Adipocyte (in vitro differentiated cells): ENCODE results near the gene DTNBP1.

Experiments used
- DNase-seq: peaks from one replicate; pipeline ENCODE4 v3.0.0-alpha.2; 2015; ENCODE audit warnings: low read depth
- H3K27me3 ChIP-seq: replicated peaks from 2 replicates; pipeline ENCODE4 v1.7.0; 2013; ENCODE audit warnings: mild to moderate bottlenecking, low read length, moderate library complexity; ENCODE audit not compliant: control insufficient read depth, insufficient read depth
- H3K36me3 ChIP-seq: 2 replicates; pipeline ENCODE4 v1.7.0; 2013; ENCODE audit warnings: low read length, mild to moderate bottlenecking, moderate library complexity; ENCODE audit not compliant: control insufficient read depth, insufficient read depth, severe bottlenecking
- H3K4me1 ChIP-seq: 2 replicates; pipeline ENCODE4 v1.7.0; 2013; ENCODE audit warnings: mild to moderate bottlenecking, low read length, moderate library complexity; ENCODE audit not compliant: control insufficient read depth, insufficient read depth
- H3K4me3 ChIP-seq: 2 replicates; pipeline ENCODE4 v1.7.0; 2013; ENCODE audit warnings: mild to moderate bottlenecking, low read length, moderate library complexity
- H3K9ac ChIP-seq: 2 replicates; pipeline ENCODE4 v1.7.0; 2013; ENCODE audit warnings: mild to moderate bottlenecking, low read length, moderate library complexity
- H3K9me3 ChIP-seq: 2 replicates; pipeline ENCODE4 v1.7.0; 2013; ENCODE audit warnings: mild to moderate bottlenecking, low read length, moderate library complexity; ENCODE audit not compliant: control insufficient read depth

Gene DTNBP1, protein sequence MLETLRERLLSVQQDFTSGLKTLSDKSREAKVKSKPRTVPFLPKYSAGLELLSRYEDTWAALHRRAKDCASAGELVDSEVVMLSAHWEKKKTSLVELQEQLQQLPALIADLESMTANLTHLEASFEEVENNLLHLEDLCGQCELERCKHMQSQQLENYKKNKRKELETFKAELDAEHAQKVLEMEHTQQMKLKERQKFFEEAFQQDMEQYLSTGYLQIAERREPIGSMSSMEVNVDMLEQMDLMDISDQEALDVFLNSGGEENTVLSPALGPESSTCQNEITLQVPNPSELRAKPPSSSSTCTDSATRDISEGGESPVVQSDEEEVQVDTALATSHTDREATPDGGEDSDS

DNA sequence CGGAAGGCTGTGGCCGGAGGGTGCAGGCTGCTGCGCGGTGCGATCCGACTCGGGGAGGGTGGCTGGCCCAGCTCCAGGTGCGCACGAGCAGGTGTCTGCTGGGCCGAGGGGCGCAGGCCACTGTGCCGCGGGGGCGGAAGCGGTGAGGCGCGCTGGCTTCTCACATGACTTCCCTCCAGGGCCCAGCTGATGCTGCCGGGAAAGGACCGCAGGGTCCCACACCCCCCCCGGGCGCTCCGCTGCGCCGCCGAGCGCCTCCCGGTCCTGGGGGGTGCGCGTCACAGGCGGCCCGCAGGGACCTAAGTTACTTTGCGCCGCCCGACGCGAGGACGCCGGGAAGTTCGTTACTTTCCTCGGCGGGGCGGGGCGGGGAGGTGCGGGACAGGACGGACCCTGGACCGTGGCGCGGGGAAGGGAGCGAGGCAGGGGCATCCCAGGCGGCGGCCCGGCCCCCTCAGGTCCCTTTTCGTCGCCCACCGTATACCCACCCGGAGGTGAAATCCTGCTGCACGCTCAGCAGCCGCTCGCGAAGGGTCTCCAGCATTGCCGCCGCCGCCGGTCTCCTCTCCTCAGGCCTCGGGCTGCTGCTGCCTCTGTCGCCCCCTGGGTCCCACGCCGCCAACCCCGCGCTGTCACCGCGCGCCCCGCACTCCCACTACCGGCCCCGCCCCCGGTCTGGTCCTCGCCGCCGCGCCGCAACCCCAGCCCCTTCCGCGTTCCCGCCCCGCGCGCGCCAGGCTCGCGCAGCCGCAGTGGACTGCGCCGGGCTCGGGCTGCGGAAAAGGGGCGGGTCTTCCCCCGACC lies at the start of gene DTNBP1:
DTNBP1 (minus strand) TSS at position 703 of the 804 bp plus-strand sequence; CDS start at position 544, 159 bp downstream.
- no peaks in the 10 kb centered on the region for H3K9me3 ChIP-seq

DNA sequence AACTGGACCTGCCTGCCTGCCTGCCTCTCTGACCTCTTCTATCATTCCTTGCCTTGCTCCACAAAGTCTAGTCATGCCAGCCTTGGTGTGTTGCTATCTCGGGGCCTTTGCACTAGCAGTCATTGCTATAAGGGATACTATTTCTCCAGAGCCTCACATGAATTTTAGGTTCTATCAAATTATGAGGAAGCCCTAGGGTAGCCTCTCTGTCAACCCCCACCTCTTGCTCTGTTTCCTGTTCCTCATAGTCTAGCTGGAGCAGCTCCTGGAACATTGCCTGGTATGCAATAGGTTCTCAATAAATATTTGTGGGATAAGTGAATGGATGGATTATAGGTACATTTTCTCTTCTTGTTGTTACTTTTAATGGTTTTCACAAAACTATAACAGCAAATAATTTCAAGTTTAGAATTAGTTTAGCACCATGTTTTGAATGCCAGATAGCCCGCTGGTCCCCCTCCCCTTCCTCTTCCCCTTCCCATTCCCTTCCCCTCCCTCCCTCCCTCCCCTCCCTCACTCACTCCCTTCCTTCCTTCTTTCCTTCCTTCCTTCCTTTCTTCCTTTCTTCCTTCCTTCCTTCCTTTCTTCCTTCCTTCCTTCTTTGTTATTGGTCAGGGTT lies 46.9 kb upstream of the DTNBP1 start:
- no peaks in the 10 kb centered on the region for H3K36me3 ChIP-seq
- no peak for DNase-seq
- H3K4me1 ChIP-seq, result peaks cover 7% of the 10 kb centered on the region
- no peak overlapping the region for H3K4me3 ChIP-seq
- no peaks in the 10 kb centered on the region for H3K27me3 ChIP-seq
- H3K9ac ChIP-seq, result no peak overlapping the region
- H3K9me3 ChIP-seq, result no peaks in the 10 kb centered on the region

More for the DNA sequence above, at the start of gene DTNBP1:
- H3K27me3 ChIP-seq, result no peaks in the 10 kb centered on the region
- DNase-seq, result peak; percentile 93
- H3K4me3 ChIP-seq, result peak within 1 kb of the TSS; percentile 94
- H3K4me1 ChIP-seq, result peaks cover 9% of the 10 kb centered on the region
- no peaks in the 10 kb centered on the region for H3K36me3 ChIP-seq
- peak within 1 kb of the TSS; percentile 87 for H3K9ac ChIP-seq

DNA sequence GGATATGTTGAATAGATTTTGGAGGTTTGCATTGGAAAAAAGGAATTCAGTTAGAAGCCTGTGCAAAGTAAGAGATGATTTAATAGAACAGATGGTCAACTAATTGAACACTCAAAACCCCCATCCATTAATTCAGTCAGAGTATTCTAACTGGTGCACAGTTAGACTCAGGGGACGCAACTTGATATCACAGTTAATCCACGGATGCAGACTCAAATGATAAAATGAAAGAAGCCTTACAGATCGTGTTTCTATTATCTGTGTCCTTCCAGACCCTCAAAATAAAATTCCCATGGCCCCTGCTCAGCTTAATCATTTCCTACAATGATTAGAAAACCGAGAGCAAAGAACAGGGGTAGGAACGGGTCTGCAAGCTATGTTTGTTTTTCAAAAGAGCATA lies 45.4 kb upstream of the DTNBP1 start:
- Histone ChIP-seq H3K4me3 (no peak overlapping the region), H3K36me3 (no peaks in the 10 kb centered on the region), H3K4me1 (peaks cover 6% of the 10 kb centered on the region), H3K27me3 (no peaks in the 10 kb centered on the region), H3K9me3 (peaks cover 8% of the 10 kb centered on the region), H3K9ac (no peak overlapping the region)
- DNase-seq, result no peak

DNA sequence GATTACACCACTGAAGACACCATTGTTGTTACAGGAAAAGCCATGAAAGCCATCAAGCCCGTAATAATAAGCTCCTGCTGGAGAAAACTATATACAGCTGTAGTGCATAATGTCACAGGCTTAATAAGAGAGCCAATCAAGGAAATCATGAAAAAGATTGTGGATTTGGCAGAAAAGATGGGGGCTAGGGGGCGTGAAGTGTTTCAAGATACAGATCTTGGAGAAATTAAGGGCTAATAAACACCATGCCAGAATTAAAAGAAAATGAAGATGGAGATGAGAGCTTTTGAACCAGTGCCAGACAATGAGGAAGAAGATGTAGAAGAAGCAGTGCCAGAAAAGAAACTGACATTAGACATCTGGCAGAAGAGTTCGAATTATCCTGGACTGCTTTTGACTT lies 43.2 kb upstream of the DTNBP1 start:
- no peaks in the 10 kb centered on the region for H3K36me3 ChIP-seq
- H3K4me3 ChIP-seq, result no peak overlapping the region
- H3K4me1 ChIP-seq, result no peaks in the 10 kb centered on the region
- H3K9ac ChIP-seq, result no peak overlapping the region
- peaks cover 9% of the 10 kb centered on the region for H3K9me3 ChIP-seq
- no peaks in the 10 kb centered on the region for H3K27me3 ChIP-seq
- no peak for DNase-seq

DNA sequence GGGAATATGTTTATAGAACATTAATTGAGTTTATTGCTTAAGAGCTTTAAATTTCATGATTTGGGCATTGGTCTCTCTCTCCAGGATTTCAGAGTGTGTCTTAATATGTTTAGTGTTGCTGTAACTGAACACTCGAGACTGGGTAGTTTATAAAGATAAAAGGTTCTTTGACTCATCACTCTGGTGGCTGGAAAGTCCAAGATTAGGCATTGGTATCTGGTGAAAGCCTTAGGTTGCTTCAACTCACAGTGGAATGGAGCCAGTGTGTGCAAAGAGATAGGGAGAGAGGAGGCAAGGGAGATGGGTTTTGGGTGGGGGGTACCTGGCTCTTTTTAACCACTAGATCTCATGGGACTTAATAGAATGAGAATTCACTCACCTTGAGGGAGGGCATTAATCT lies 35.6 kb upstream of the DTNBP1 start:
- no peak overlapping the region for H3K9ac ChIP-seq
- H3K4me3 ChIP-seq, result no peak overlapping the region
- no peaks in the 10 kb centered on the region for H3K36me3 ChIP-seq
- no peaks in the 10 kb centered on the region for H3K4me1 ChIP-seq
- peaks cover 7% of the 10 kb centered on the region for H3K9me3 ChIP-seq
- DNase-seq, result no peak
- H3K27me3 ChIP-seq, result no peaks in the 10 kb centered on the region

DNA sequence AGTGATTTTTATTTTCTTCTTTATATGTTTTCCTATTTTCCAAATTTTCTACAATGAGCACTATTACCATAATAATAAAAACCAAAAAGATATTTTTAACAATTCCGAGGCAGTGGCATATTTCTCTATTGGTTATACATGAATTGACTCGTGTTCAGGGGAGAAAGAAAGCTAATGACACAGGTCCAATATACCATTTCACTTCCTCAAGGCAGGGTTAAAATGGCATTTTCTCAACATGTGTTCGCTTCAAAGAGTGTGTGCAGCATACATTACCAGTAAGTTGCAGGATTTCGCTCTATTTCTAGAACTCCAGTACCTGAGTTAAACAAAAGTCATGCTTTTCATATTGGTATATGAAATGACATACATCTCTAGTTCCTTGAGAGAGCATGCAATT lies 35.1 kb upstream of the DTNBP1 start:
- no peak overlapping the region for H3K9ac ChIP-seq
- no peak for DNase-seq

DNA sequence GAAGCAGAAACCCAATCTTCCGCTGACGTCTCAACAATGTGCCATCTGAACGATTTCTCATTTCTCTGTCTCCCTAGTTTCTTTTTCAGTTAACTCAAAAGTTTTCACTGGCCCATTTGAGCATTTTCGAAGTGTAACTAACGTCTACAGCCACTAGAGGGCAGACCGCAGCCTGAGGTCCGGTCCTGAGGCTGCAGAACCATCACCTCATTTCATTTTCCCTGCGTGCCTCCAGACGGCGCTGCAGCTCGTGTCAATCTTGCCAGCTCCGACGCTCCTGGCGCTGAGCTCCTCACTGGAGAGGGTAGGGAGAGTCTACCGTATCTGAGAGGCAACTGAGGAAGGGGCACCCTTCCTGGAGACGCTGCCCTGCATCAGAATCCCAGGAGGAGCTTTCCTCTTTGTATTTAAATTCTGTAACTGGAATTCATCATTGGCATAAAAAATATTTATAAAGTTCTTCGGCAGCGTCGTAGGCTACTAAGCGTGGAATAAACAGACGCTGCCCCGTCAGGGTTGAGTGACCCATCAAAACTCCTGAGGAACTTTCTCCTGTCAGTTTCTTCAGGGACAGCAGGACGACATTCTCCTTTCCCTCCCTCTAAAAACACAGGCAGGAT lies 28.5 kb upstream of the DTNBP1 start:
- DNase-seq, result peak; percentile 97
- Histone ChIP-seq H3K4me3 (peak overlapping the region; percentile 74), H3K36me3 (no peaks in the 10 kb centered on the region), H3K27me3 (no peaks in the 10 kb centered on the region), H3K4me1 (peaks cover 18% of the 10 kb centered on the region), H3K9me3 (no peaks in the 10 kb centered on the region), H3K9ac (peak overlapping the region; percentile 76)

More for the DNA sequence above, 35.1 kb upstream of the DTNBP1 start:
- no peaks in the 10 kb centered on the region for H3K4me1 ChIP-seq
- H3K27me3 ChIP-seq, result no peaks in the 10 kb centered on the region
- H3K4me3 ChIP-seq, result no peak overlapping the region
- no peaks in the 10 kb centered on the region for H3K36me3 ChIP-seq
- peaks cover 3% of the 10 kb centered on the region for H3K9me3 ChIP-seq

DNA sequence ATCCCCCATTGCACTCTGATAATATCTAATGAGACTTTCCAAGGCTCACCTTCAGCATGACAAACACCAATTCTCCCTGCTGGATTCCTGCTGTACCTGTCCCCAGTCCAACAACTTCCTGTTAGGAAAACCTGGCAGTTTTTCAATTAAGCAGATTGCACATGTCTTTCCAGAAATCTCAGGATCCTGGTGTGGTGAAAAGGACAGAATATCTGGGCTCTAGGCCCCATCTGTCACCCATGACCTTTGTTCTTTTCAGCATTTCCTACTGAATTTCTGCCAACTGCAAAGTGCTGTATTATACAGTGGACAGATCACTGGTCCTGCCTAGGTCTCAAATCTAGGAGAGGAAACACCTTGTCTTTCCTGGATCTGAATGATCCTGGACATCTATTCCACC lies 27.7 kb upstream of the DTNBP1 start:
- no peaks in the 10 kb centered on the region for H3K36me3 ChIP-seq
- peak overlapping the region; percentile 74 for H3K4me3 ChIP-seq
- no peak for DNase-seq
- peaks cover 18% of the 10 kb centered on the region for H3K4me1 ChIP-seq
- peak overlapping the region; percentile 76 for H3K9ac ChIP-seq
- H3K27me3 ChIP-seq, result no peaks in the 10 kb centered on the region
- H3K9me3 ChIP-seq, result no peaks in the 10 kb centered on the region

DNA sequence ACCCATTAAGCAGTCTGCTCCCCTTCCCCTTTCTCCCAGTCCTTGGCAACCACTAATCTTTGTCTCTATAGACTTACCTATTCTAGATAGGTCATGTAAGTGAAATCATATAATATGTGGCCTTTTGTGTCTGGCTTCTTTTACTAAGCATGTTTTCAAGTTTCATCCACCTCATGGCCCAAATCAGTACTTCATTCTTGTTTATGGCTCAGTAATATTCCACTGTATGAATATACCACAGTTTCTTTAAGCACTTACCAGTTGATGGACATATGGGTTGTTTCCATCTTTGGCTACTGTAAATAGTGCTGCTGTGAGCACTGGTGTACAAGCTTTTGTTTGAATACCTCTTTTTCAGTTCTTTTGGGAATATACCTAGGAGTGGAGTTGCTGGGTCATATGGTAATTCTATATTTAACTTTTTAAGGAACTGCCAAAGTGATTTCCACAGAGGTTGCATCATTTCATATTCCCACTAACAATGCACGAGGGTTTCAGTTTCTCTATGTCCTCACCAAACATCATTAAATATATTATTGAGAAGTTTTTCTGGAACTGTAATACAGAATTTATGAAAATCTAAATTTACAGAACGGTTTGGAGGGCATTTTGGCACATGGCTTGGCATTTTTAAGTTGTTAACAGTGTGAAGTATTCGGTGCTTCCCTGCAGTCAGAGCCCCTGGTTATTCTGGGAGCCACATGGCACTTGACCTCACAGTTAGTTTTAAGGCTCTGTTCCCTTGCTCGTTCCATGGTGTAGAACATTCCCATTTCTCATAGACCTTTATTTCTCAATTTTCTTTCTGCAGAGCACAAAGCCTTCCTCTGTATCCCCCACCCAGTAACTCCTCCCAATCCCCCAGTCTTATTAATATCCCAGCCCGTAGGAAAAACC lies 27.0 kb upstream of the DTNBP1 start:
- peak; percentile 39 for DNase-seq
- peak overlapping the region; percentile 3 for H3K4me3 ChIP-seq
- peaks cover 18% of the 10 kb centered on the region for H3K4me1 ChIP-seq
- H3K27me3 ChIP-seq, result no peaks in the 10 kb centered on the region
- H3K36me3 ChIP-seq, result no peaks in the 10 kb centered on the region
- peak overlapping the region; percentile 76 for H3K9ac ChIP-seq
- no peaks in the 10 kb centered on the region for H3K9me3 ChIP-seq

DNA sequence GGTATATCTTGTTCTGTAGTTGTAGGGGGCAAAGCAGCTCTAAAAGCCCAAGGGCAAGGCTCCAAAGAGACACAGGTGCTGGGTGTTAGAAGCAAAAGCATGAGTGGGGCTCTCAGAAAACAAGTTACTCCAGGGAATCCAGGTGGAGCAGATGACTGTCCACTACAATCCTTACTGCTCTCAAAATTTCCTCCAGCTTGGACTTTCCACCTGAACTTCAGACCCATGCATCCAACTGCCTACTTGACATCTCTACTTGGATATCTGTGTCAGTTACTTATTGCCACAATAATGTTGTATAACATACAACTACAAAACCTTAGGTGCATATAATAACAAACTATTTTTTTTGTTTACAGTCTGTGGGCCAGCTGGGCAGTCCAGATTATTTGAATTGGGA lies 22.8 kb upstream of the DTNBP1 start:
- Histone ChIP-seq H3K9me3 (peaks cover 7% of the 10 kb centered on the region), H3K4me1 (peaks cover 12% of the 10 kb centered on the region), H3K36me3 (no peaks in the 10 kb centered on the region), H3K4me3 (no peak overlapping the region), H3K9ac (no peak overlapping the region), H3K27me3 (peaks cover 3% of the 10 kb centered on the region)
- DNase-seq, result no peak
